Mucosa of stomach (tissue), 1 donor: ENCODE results near the gene IL6.
"Not testable (repeated sequence)": the region's sequence is repeated elsewhere in the genome, so short reads cannot be mapped to it uniquely, and the experiment has no call there.

ENCODE experiments used
- H3K27me3 ChIP-seq: one replicate; pipeline ENCODE4 v1.7.0; 2013; ENCODE audit warnings: mild to moderate bottlenecking, low read length; ENCODE audit not compliant: control insufficient read depth, insufficient read depth
- H3K36me3 ChIP-seq: one replicate; pipeline ENCODE4 v1.7.0; 2013; ENCODE audit warnings: low read length; ENCODE audit not compliant: control insufficient read depth, insufficient read depth
- H3K4me1 ChIP-seq: one replicate; pipeline ENCODE4 v1.7.0; 2013; ENCODE audit warnings: mild to moderate bottlenecking, low read length; ENCODE audit not compliant: control insufficient read depth, insufficient read depth
- H3K4me3 ChIP-seq: one replicate; pipeline ENCODE4 v1.7.0; 2013; ENCODE audit warnings: low read length
- H3K9ac ChIP-seq: one replicate; pipeline ENCODE4 v1.7.0; 2013; ENCODE audit warnings: mild to moderate bottlenecking, low read length, moderate library complexity
- H3K9me3 ChIP-seq: one replicate; pipeline ENCODE4 v1.7.0; 2013; ENCODE audit warnings: mild to moderate bottlenecking, low read length, moderate library complexity; ENCODE audit not compliant: control insufficient read depth
- donor health status: Pancreatic carcinoma.

IL6 gene

DNA sequence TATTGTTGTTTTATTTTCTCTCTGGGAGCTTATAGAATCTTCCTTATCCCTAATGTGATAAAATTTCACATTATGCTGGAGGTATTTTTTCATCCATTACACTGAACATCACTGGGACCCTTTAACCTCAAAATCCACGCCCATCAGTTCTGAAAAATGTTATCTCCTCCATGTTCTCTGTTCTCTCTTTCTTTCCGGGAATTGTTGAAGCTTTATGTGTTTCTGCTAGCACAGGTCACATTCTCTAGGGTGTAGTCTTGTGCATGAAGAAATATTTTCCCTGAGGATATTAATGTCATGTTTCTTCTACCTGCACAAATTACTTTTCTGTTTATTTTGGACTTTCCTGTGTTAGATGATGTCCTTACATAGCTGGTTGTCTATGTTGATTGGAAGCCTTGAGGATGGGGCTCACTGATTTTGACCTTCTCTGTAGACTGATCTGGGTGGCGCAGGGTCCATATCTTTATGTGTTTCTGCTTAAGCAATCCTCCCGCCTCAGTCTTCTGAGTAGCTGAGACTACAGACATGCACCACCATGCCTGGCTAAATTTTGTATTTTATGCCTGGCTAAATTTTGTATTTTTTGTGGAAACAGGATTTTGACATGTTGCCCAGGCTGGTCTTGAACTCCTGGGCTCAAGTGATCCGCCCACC lies 31.4 kb upstream of the IL6 start:
- no peaks in the 10 kb centered on the region for H3K4me1 ChIP-seq
- H3K9ac ChIP-seq = no peak overlapping the region
- no peaks in the 10 kb centered on the region for H3K9me3 ChIP-seq
- no peak overlapping the region for H3K4me3 ChIP-seq
- H3K27me3 ChIP-seq = no peaks in the 10 kb centered on the region
- H3K36me3 ChIP-seq = no peaks in the 10 kb centered on the region

- Histone ChIP-seq H3K9me3 (no peaks in the 10 kb centered on the region), H3K36me3 (no peaks in the 10 kb centered on the region), H3K4me1 (no peaks in the 10 kb centered on the region), H3K9ac (no peak overlapping the region), H3K27me3 (no peaks in the 10 kb centered on the region), H3K4me3 (no peak overlapping the region)
Measured at GRCh38 chr7:22696541-22697228, 30.3 kb upstream of the IL6 start.

DNA sequence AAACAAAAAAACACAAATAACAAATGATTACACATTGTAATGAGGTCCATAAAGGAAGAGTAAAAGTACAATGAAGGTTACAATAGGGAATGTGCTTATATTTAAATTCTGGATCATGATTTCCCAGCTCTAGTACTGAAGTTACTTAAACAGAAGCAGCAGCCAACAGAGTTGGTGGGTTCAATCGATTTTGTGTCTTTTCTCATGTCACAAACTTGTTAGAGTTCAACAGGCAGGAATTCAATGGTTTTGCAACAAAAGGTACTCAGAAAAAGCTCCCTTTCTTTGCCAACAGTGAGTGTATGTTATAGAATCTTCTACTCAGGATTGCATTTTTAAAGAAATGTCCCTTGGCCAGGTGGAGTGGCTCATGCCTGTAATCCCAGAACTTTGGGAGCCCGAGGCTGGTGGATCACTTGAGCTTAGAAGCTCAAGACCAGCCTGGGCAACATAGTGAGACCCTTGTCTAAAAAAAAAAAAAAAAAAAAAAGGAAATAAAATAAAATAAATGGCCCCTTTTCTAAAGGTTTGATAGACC lies 29.6 kb upstream of the IL6 start:
- no peak overlapping the region for H3K4me3 ChIP-seq
- H3K4me1 ChIP-seq = no peaks in the 10 kb centered on the region
- no peaks in the 10 kb centered on the region for H3K36me3 ChIP-seq
- no peak overlapping the region for H3K9ac ChIP-seq
- no peaks in the 10 kb centered on the region for H3K27me3 ChIP-seq
- no peaks in the 10 kb centered on the region for H3K9me3 ChIP-seq

DNA sequence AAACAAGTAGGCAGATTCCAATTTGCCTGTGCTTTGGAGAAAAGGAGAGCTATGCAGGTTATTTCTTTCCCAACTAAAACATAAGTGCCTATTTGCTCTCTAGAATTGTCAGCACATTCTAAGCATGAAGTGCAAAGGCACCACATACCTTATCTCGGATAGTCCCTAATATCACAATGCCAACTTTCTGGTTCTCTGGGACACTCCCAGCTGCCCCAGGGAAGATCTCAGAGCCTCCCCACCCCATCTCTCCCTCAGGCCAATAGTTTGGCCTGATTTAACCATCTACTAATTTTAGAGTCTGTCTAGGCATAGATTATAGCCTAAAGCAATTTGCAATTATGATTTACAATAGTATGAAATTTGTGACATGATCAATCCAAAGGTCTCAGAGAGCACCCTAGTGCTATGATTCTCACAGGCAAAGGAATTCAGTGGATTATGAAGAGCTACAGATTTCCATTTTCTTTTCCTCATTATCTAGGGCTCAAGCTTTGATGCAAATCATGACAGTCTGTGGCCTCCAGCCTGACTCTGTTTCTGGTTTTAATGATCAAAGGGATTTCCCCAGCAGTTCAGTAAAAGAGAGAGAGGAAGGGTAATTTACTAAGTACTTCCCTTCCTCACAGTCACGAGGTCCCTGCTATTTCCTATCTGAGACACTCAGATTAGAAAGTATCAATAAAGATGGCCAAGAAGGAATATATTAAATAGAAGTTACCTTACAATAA lies 29.0 kb upstream of the IL6 start:
- no peaks in the 10 kb centered on the region for H3K9me3 ChIP-seq
- no peaks in the 10 kb centered on the region for H3K4me1 ChIP-seq
- no peak overlapping the region for H3K9ac ChIP-seq
- H3K36me3 ChIP-seq = no peaks in the 10 kb centered on the region
- H3K4me3 ChIP-seq = no peak overlapping the region
- no peaks in the 10 kb centered on the region for H3K27me3 ChIP-seq

GRCh38 chr7:22698767-22699166 lies 28.2 kb upstream of the IL6 start:
- no peak overlapping the region for H3K9ac ChIP-seq
- H3K4me1 ChIP-seq = no peaks in the 10 kb centered on the region
- no peaks in the 10 kb centered on the region for H3K36me3 ChIP-seq
- H3K4me3 ChIP-seq = no peak overlapping the region
- no peaks in the 10 kb centered on the region for H3K27me3 ChIP-seq
- no peaks in the 10 kb centered on the region for H3K9me3 ChIP-seq

DNA sequence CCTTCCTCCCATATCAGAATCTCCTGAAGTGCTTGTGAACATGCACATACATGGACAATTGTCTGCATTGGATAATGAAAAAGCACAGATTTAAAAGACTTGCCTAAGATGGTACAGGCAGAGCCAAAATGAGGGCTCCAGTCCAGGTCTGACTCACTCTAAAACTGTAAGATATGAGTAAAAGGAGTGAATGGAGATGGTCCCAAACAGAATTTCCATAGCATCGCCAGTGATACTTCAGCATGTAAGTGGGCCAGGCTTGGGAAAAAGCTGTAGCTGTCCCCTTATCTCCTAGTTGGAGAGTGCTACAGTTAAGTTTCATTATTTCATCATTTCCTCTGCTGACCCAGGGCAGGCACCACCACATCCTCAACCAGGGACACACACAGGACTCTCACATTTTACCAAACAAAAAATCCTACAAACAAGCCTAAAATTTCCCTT lies 26.4 kb upstream of the IL6 start:
- H3K27me3 ChIP-seq = no peaks in the 10 kb centered on the region
- H3K4me3 ChIP-seq = no peak overlapping the region
- no peaks in the 10 kb centered on the region for H3K4me1 ChIP-seq
- no peaks in the 10 kb centered on the region for H3K9me3 ChIP-seq
- no peak overlapping the region for H3K9ac ChIP-seq
- no peaks in the 10 kb centered on the region for H3K36me3 ChIP-seq

- no peak overlapping the region for H3K4me3 ChIP-seq
- no peaks in the 10 kb centered on the region for H3K27me3 ChIP-seq
- H3K9me3 ChIP-seq = no peaks in the 10 kb centered on the region
- H3K9ac ChIP-seq = no peak overlapping the region
- no peaks in the 10 kb centered on the region for H3K36me3 ChIP-seq
- H3K4me1 ChIP-seq = no peaks in the 10 kb centered on the region
Measured at GRCh38 chr7:22702516-22702915, 24.5 kb upstream of the IL6 start.

GRCh38 chr7:22703107-22703855 lies 23.7 kb upstream of the IL6 start:
- H3K27me3 ChIP-seq, H3K4me1 ChIP-seq, H3K9me3 ChIP-seq, H3K4me3 ChIP-seq, H3K36me3 ChIP-seq, H3K9ac ChIP-seq: not testable (repeated sequence)

GRCh38 chr7:22703978-22704610 lies 22.9 kb upstream of the IL6 start:
- not testable (repeated sequence) for H3K36me3 ChIP-seq, H3K27me3 ChIP-seq, H3K9ac ChIP-seq, H3K9me3 ChIP-seq, H3K4me3 ChIP-seq, H3K4me1 ChIP-seq

GRCh38 chr7:22704722-22705121 lies 22.3 kb upstream of the IL6 start:
- not testable (repeated sequence) for H3K4me1 ChIP-seq, H3K36me3 ChIP-seq, H3K9ac ChIP-seq, H3K9me3 ChIP-seq, H3K27me3 ChIP-seq, H3K4me3 ChIP-seq

GRCh38 chr7:22705874-22706273 lies 21.1 kb upstream of the IL6 start:
- not testable (repeated sequence) for H3K4me3 ChIP-seq, H3K9ac ChIP-seq

More at GRCh38 chr7:22705874-22706273, 21.1 kb upstream of the IL6 start:
- not testable (repeated sequence) for H3K4me1 ChIP-seq, H3K27me3 ChIP-seq, H3K36me3 ChIP-seq, H3K9me3 ChIP-seq
